Mucosa of rectum (tissue), 2 donors: Measurements from ENCODE around the gene OLFML3.
"Not testable (repeated sequence)": the region's sequence is repeated elsewhere in the genome, so short reads cannot be mapped to it uniquely, and the experiment has no call there.

Experiments used
- H3K27ac ChIP-seq, 2 donors: one replicate each; pipeline ENCODE4 v1.7.0; 2013; ENCODE audit warnings: inconsistent platforms in 2 of 2, low read depth in 2 of 2, low read length in 2 of 2
- H3K27me3 ChIP-seq, 2 donors: one replicate each; pipeline ENCODE4 v1.7.0; 2013; ENCODE audit warnings: low read length in 2 of 2; ENCODE audit not compliant: control insufficient read depth in 2 of 2, insufficient read depth in 2 of 2
- H3K36me3 ChIP-seq, 2 donors: one replicate each; pipeline ENCODE4 v1.7.0; 2013; ENCODE audit warnings: low read length in 2 of 2; ENCODE audit not compliant: control insufficient read depth in 2 of 2, insufficient read depth in 2 of 2
- H3K4me1 ChIP-seq, 2 donors: one replicate each; pipeline ENCODE4 v1.7.0; 2013; ENCODE audit warnings: low read length in 2 of 2, mild to moderate bottlenecking in 1 of 2; ENCODE audit not compliant: control insufficient read depth in 2 of 2, insufficient read depth in 2 of 2
- H3K4me3 ChIP-seq, 2 donors: one replicate each; pipeline ENCODE4 v1.7.0; 2013; ENCODE audit warnings: low read length in 2 of 2
- H3K9ac ChIP-seq, 2 donors: one replicate each; pipeline ENCODE4 v1.7.0; 2013; ENCODE audit warnings: low read length in 2 of 2, low read depth in 1 of 2, mild to moderate bottlenecking in 1 of 2
- H3K9me3 ChIP-seq, 2 donors: one replicate each; pipeline ENCODE4 v1.7.0; 2013; ENCODE audit warnings: low read length in 2 of 2; ENCODE audit not compliant: control insufficient read depth in 2 of 2
- donor health status: healthy.
- donor health status: Normal muscosa, but diverticular disease.

Gene OLFML3

DNA sequence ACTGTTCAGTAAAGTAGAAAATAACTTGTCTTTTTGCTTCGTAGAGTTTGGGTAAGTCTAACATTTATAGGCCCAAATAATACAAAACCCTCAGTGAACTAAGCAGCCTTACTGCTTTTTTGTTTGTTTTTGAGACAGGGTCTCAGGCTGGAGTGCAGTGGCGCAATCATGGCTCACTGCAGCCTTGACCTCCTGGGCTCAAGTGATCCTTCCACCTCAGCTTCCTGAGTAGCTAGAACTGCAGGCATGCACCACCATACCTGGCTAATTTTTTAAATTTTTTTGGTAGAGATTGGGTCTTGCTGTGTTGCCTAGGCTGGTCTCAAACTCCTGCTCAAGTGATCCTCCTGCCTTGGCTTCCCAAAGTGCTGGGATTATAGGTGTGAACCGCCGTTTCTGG is 31.1 kb upstream of the OLFML3 start:
- H3K9ac ChIP-seq, H3K36me3 ChIP-seq, H3K9me3 ChIP-seq, H3K4me3 ChIP-seq, H3K27me3 ChIP-seq: not testable (repeated sequence)
- Histone ChIP-seq H3K4me1 (peaks cover 17 to 26% of the 10 kb centered on the region in 2 donors), H3K27ac (peak overlapping the region in 1 of 2 donors; percentile 56)

DNA sequence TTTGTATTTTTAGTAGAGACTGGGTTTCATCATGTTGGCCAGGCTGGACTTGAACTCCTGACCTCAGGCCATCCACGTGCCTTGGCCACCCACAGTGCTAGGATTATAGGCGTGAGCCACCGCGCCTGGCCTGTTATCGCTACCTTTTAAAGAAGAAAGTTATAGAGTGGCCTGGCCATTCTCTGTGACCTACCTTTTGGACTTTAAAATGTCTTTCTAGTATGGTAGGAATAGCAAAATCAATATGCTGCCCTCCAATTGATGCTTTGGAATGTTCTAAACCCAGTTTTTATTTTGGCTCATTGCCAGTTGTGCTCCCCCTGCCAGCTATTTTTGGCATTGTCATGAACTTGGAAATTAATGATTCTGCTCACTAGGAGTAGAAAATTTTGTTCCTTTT is 30.3 kb upstream of the OLFML3 start:
- Histone ChIP-seq H3K27ac (no peak overlapping the region), H3K4me1 (peaks cover 17 to 26% of the 10 kb centered on the region in 2 donors), H3K27me3 (no peaks in the 10 kb centered on the region), H3K9ac (no peak overlapping the region), H3K36me3 (peaks cover 0 to 4% of the 10 kb centered on the region in 2 donors), H3K9me3 (no peaks in the 10 kb centered on the region), H3K4me3 (no peak overlapping the region)

DNA sequence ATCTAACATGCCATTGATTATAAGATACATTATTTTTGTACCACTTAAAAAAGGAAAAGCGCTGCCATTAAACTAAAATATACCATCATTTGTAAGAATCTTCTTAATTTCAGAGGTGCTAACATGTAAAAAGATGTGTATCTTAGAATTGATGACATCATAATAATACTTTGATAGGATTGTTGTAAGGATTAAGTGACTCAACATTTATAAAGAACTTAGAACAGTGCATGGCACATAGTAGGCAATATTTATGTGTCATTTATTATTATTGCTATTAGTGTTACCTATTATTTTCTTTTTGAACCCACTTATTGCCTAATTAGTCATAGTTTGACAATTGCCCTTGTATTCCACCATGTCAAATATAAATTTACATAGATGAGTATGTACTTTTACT is 28.4 kb upstream of the OLFML3 start:
- H3K36me3 ChIP-seq: peaks cover 9 to 15% of the 10 kb centered on the region in 2 donors
- H3K27me3 ChIP-seq: no peaks in the 10 kb centered on the region
- no peaks in the 10 kb centered on the region for H3K9me3 ChIP-seq
- no peak overlapping the region for H3K27ac ChIP-seq
- no peak overlapping the region for H3K9ac ChIP-seq
- no peak overlapping the region for H3K4me3 ChIP-seq
- peaks cover 17 to 24% of the 10 kb centered on the region in 2 donors for H3K4me1 ChIP-seq

DNA sequence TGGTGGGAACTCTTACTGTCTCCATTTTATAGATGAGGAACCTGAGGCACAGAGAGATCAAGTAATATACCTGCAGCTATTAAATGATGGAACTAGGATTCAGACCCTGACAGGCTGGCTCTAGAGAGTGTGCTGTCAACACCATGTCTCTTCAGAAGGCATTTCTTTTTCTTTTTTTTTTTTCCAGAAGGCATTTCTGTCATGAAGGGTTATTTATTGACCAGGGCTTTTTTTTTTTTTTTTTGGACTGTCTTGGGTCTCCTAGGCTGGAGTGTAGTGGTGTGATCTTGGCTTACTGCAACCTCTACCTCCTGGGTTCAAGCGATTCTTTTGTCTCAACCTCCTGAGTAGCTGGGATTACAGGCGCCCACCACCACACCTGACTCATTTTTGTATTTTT is 27.6 kb upstream of the OLFML3 start:
- Histone ChIP-seq H3K36me3 (peaks cover 14 to 19% of the 10 kb centered on the region in 2 donors), H3K27me3 (no peaks in the 10 kb centered on the region), H3K4me3 (no peak overlapping the region), H3K27ac (no peak overlapping the region), H3K9me3 (no peaks in the 10 kb centered on the region), H3K9ac (no peak overlapping the region), H3K4me1 (peaks cover 14 to 17% of the 10 kb centered on the region in 2 donors)

DNA sequence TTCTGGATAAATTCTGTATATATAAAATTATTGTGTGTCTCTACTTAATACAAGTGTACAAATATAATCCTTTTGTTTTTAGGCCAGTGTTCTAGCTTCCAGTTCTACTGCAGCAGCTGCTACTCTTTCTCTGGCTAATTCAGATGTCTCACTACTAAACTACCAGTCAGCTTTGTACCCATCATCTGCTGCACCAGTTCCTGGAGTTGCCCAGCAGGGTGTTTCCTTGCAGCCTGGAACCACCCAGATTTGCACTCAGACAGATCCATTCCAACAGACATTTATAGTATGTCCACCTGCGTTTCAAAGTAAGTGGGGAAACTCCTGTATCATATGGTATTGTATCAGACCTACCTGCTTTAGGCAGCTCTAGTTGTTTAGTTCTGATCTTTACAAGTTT is 21.3 kb upstream of the OLFML3 start:
- Histone ChIP-seq H3K9ac (no peak overlapping the region), H3K27ac (no peak overlapping the region), H3K4me3 (no peak overlapping the region), H3K9me3 (no peaks in the 10 kb centered on the region), H3K27me3 (no peaks in the 10 kb centered on the region), H3K4me1 (no peaks in the 10 kb centered on the region), H3K36me3 (peaks cover 41 to 65% of the 10 kb centered on the region in 2 donors)

DNA sequence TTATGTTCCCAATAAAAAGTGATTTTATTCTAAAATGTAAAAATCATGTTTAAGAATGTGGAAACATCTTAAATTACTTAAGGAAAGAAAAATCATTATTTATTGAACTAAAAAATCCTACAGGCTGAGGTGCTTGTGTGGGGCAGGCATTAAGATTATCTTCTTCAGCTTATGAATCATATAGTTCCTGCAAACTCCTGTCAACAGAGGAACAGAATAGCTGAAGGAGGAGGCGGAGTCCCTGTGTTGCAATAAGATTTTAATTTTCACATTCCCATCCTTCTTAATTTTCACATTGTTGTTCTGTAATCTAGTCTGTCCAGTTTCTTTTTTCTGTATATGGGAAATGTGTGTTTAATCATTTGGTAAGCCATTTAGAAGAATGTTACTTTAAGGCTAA is 20.6 kb upstream of the OLFML3 start:
- H3K9me3 ChIP-seq: no peaks in the 10 kb centered on the region
- H3K36me3 ChIP-seq: peaks cover 48 to 71% of the 10 kb centered on the region in 2 donors

DNA sequence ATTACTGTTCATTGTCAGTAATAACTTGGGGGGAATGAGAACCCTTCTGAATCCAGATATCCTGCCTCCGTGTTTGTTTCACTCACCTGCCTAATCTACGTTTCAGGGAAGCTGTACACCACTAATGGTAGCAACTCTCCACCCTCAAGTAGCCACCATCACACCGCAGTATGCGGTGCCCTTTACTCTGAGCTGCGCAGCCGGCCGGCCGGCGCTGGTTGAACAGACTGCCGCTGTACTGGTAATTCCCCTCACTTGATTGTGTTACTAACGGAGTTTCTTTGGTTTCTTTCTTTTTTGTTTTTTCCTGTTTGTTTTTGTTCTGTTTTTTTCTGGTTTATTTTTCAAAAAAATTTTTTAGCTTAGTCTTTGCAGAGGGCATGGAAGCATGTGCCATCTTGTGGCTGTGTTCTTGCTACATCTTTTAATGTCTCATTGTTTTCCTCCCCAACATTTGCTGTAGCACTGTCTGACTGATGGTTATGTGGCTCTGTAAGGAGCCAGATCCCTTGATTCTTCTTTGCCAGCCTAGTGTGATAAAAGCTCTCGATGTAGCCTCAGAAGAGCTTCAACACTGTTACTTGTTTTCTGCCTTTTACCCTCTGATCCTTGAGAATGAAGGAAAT is 15.9 kb upstream of the OLFML3 start:
- H3K4me1 ChIP-seq: no peaks in the 10 kb centered on the region
- no peak overlapping the region for H3K4me3 ChIP-seq

More for the DNA sequence above, 20.6 kb upstream of the OLFML3 start:
- Histone ChIP-seq H3K27ac (no peak overlapping the region), H3K27me3 (no peaks in the 10 kb centered on the region), H3K4me3 (no peak overlapping the region), H3K9ac (no peak overlapping the region), H3K4me1 (no peaks in the 10 kb centered on the region)

DNA sequence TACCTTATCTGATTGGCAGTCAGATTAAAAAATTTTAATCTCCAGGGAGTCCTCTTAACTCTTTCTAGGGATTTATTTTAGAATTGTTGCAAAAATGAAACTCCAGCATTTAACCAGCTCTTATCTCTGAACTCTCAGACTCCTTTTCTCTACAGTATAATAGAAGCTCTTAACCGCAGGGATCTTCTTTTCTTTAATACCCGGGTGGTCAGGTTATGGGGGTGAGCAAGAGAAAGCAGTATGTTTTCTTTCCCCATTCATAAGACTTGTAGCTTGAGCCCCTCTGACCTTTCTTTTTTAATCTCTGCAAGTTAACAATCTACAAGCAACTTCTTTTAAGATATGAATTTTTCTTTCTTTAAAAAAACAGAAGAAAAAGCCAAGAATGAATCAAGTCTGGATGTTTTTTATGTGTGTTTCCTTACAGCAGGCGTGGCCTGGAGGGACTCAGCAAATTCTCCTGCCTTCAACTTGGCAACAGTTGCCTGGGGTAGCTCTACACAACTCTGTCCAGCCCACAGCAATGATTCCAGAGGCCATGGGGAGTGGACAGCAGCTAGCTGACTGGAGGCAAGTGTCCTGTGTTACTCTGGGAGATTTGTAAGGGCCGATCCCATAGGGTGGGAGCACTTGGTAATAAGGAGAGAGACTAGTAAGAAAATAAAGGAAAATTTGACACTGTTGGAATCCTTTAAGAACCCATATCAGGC is 13.4 kb upstream of the OLFML3 start:
- no peaks in the 10 kb centered on the region for H3K4me1 ChIP-seq
- no peaks in the 10 kb centered on the region for H3K27me3 ChIP-seq
- no peak overlapping the region for H3K4me3 ChIP-seq
- H3K36me3 ChIP-seq: peaks cover 68 to 73% of the 10 kb centered on the region in 2 donors
- no peak overlapping the region for H3K27ac ChIP-seq
- H3K9me3 ChIP-seq: no peaks in the 10 kb centered on the region
- H3K9ac ChIP-seq: no peak overlapping the region

More for the DNA sequence above, 15.9 kb upstream of the OLFML3 start:
- no peak overlapping the region for H3K27ac ChIP-seq
- H3K27me3 ChIP-seq: no peaks in the 10 kb centered on the region
- no peaks in the 10 kb centered on the region for H3K9me3 ChIP-seq
- H3K36me3 ChIP-seq: peaks cover 65% of the 10 kb centered on the region in 2 donors
- H3K9ac ChIP-seq: no peak overlapping the region

DNA sequence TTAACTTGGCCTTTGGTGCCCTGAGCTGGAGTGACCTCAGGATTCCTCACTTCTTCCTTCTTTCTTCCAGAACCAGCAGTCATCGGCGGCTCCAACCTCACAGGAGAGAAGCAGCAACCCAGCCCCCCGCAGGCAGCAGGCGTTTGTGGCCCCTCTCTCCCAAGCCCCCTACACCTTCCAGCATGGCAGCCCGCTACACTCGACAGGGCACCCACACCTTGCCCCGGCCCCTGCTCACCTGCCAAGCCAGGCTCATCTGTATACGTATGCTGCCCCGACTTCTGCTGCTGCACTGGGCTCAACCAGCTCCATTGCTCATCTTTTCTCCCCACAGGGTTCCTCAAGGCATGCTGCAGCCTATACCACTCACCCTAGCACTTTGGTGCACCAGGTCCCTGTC is 6.3 kb upstream of the OLFML3 start:
- H3K4me1 ChIP-seq: peaks cover 0 to 4% of the 10 kb centered on the region in 2 donors
- peaks cover 50 to 57% of the 10 kb centered on the region in 2 donors for H3K36me3 ChIP-seq
- H3K9me3 ChIP-seq: no peaks in the 10 kb centered on the region
- no peak overlapping the region for H3K4me3 ChIP-seq
- no peaks in the 10 kb centered on the region for H3K27me3 ChIP-seq
- no peak overlapping the region for H3K9ac ChIP-seq
- H3K27ac ChIP-seq: no peak overlapping the region

DNA sequence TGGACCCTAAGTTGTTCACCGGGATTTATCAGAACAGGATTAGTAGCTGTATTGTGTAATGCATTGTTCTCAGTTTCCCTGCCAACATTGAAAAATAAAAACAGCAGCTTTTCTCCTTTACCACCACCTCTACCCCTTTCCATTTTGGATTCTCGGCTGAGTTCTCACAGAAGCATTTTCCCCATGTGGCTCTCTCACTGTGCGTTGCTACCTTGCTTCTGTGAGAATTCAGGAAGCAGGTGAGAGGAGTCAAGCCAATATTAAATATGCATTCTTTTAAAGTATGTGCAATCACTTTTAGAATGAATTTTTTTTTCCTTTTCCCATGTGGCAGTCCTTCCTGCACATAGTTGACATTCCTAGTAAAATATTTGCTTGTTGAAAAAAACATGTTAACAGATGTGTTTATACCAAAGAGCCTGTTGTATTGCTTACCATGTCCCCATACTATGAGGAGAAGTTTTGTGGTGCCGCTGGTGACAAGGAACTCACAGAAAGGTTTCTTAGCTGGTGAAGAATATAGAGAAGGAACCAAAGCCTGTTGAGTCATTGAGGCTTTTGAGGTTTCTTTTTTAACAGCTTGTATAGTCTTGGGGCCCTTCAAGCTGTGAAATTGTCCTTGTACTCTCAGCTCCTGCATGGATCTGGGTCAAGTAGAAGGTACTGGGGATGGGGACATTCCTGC is 3.9 kb upstream of the OLFML3 start:
- peaks cover 28 to 35% of the 10 kb centered on the region in 2 donors for H3K36me3 ChIP-seq
- no peak overlapping the region for H3K4me3 ChIP-seq
- no peak overlapping the region for H3K27ac ChIP-seq
- no peaks in the 10 kb centered on the region for H3K27me3 ChIP-seq
- no peak overlapping the region for H3K9ac ChIP-seq
- H3K4me1 ChIP-seq: peaks cover 0 to 7% of the 10 kb centered on the region in 2 donors
- no peaks in the 10 kb centered on the region for H3K9me3 ChIP-seq
